ENCODE measurements around the gene CRELD2. TPM values are rescaled to one million over a fixed set of nuclear protein-coding genes. Genes with fewer than 3 reads are reported as not detected.

The CRELD2 gene
- total RNA-seq, 2 experiments from 2014 or later: 21.2 to 23.3 TPM

GRCh38 chr22:49929211-49929979, 11.0 kb downstream of the CRELD2 start:
- no peaks in the 10 kb centered on the region for H3K27me3 ChIP-seq (ENCODE audit: control insufficient read depth in 1 of 2, insufficient read depth in 2 of 2, low read length in 2 of 2)
- POLR2A ChIA-PET: interaction anchor here (1.1 to 2.7 kb wide), 3 partner anchors 33 to 101 kb away, joined by 5 to 17 read pairs (median 14); no protein-coding TSS in a partner anchor
- peaks cover 7% of the 10 kb centered on the region for H3K36me3 Mint-ChIP-seq (ENCODE audit: low read depth)
- H3K4me1 ChIP-seq (ENCODE audit: insufficient read depth, low read length): peaks cover 68% of the 10 kb centered on the region
- H3K9me3 Mint-ChIP-seq: no peaks in the 10 kb centered on the region
- CTCF ChIA-PET: interaction anchor here (1.9 to 2.7 kb wide), 4 partner anchors 26 to 101 kb away, joined by 7 to 36 read pairs (median 8); no protein-coding TSS in a partner anchor
- intact Hi-C loops (cut with DNase I, micrococcal nuclease): loop anchor here (1.0 to 10.0 kb wide), 6 partner anchors 33 to 278 kb away; partner anchors contain the start of gene PIM3 (in 1 of the 2)
- ATAC-seq (ENCODE audit: poor library complexity) (peak; percentile 33), DNase-seq (peak; percentile 49 to 90 (median 78))
- no peak overlapping the region for H3K27ac Mint-ChIP-seq
- peaks cover 0 to 5% of the 10 kb centered on the region in 2 experiments for H3K9me3 ChIP-seq (ENCODE audit: control insufficient read depth in 1 of 2, insufficient read depth in 1 of 2, low read length in 2 of 2)
- no peak overlapping the region for H3K4me3 ChIP-seq (ENCODE audit: low read length)
- H3K36me3 ChIP-seq (ENCODE audit: insufficient read depth, low read length): no peaks in the 10 kb centered on the region
- no peak overlapping the region for H3K4me3 Mint-ChIP-seq
- peak; percentile 66 for TF ChIP-seq CTCF (IDR thresholded peaks at IDR 0.05)
- H3K27ac ChIP-seq (ENCODE audit: low read depth in 1 of 2, low read length in 2 of 2): no peak overlapping the region
- H3K27me3 Mint-ChIP-seq: no peaks in the 10 kb centered on the region
- H3K4me1 Mint-ChIP-seq (ENCODE audit: low read depth): peaks cover 52% of the 10 kb centered on the region

GRCh38 chr22:49929994-49930575, 11.7 kb downstream of the CRELD2 start:
- ATAC-seq (ENCODE audit: poor library complexity): no peak
- Mint-ChIP-seq H3K27me3 (no peaks in the 10 kb centered on the region), H3K36me3 (ENCODE audit: low read depth) (peaks cover 6% of the 10 kb centered on the region), H3K9me3 (no peaks in the 10 kb centered on the region), H3K4me3 (peak overlapping the region; percentile 48), H3K27ac (peak overlapping the region; percentile 24), H3K4me1 (ENCODE audit: low read depth) (peaks cover 49% of the 10 kb centered on the region)
- Histone ChIP-seq H3K4me3 (ENCODE audit: low read length) (no peak overlapping the region), H3K27me3 (ENCODE audit: control insufficient read depth in 1 of 2, insufficient read depth in 2 of 2, low read length in 2 of 2) (no peaks in the 10 kb centered on the region), H3K27ac (ENCODE audit: low read depth in 1 of 2, low read length in 2 of 2) (no peak overlapping the region), H3K36me3 (ENCODE audit: insufficient read depth, low read length) (no peaks in the 10 kb centered on the region), H3K9me3 (ENCODE audit: control insufficient read depth in 1 of 2, insufficient read depth in 1 of 2, low read length in 2 of 2) (peaks cover 0 to 5% of the 10 kb centered on the region in 2 experiments), H3K4me1 (ENCODE audit: insufficient read depth, low read length) (peaks cover 68% of the 10 kb centered on the region)
- DNase-seq: peak in 3 of 14 experiments; percentile 33 to 50 (median 35)
- ChIA-PET CTCF (interaction anchor here (1.2 to 2.7 kb wide), 7 partner anchors 26 to 100 kb away, joined by 3 to 36 read pairs (median 8); no protein-coding TSS in a partner anchor), POLR2A (interaction anchor here (1.1 to 2.7 kb wide), 4 partner anchors 30 to 100 kb away, joined by 5 to 17 read pairs (median 11); partner anchors contain the start of gene PIM3)
- no peak for TF ChIP-seq CTCF (IDR thresholded peaks at IDR 0.05)
- intact Hi-C loops (cut with DNase I, micrococcal nuclease): loop anchor here (1.0 to 10.0 kb wide), 7 partner anchors 32 to 277 kb away; partner anchors contain the start of gene PIM3 (in 1 of the 2)

Measured in CD4-positive, alpha-beta T cell (primary cell).